GM18909 (cell line): Measurements from ENCODE around the gene UGCG.
"Not testable (repeated sequence)": the region's sequence is repeated elsewhere in the genome, so short reads cannot be mapped to it uniquely, and the experiment has no call there.

Experiments
- ATAC-seq: cut with Tn5 transposase; IDR thresholded peaks from one replicate; pipeline ENCODE4 v1.9.1; 2021; ENCODE audit warnings: mild to moderate bottlenecking; ENCODE audit not compliant: unreplicated experiment, poor library complexity

The UGCG gene

GRCh38 chr9:111895996-111896941 lies at the start of gene UGCG:
Gene UGCG (plus strand): TSS chr9:111896814. CDS start chr9:111897216, 402 bp downstream.
- ATAC-seq = peak; percentile 87

GRCh38 chr9:111851553-111851952 lies 45.1 kb upstream of the UGCG start:
- no peak for ATAC-seq

- ATAC-seq = no peak
Measured at GRCh38 chr9:111852291-111852690, 44.3 kb upstream of the UGCG start.

GRCh38 chr9:111853450-111853827 lies 43.2 kb upstream of the UGCG start:
- no peak for ATAC-seq

- ATAC-seq = no peak
Measured at GRCh38 chr9:111854799-111855198, 41.8 kb upstream of the UGCG start.

- ATAC-seq = no peak
Measured at GRCh38 chr9:111857555-111858211, 38.9 kb upstream of the UGCG start.

GRCh38 chr9:111860443-111860842 lies 36.2 kb upstream of the UGCG start:
- no peak for ATAC-seq

- no peak for ATAC-seq
Measured at GRCh38 chr9:111863636-111864035, 33.0 kb upstream of the UGCG start.

GRCh38 chr9:111866976-111867375 lies 29.6 kb upstream of the UGCG start:
- ATAC-seq = no peak

GRCh38 chr9:111868475-111868874 lies 28.1 kb upstream of the UGCG start:
- no peak for ATAC-seq

- ATAC-seq = peak; percentile 48
Measured at GRCh38 chr9:111870774-111871498, 25.7 kb upstream of the UGCG start.

- no peak for ATAC-seq
Measured at GRCh38 chr9:111871499-111871855, 25.1 kb upstream of the UGCG start.

GRCh38 chr9:111872886-111873285 lies 23.7 kb upstream of the UGCG start:
- no peak for ATAC-seq

GRCh38 chr9:111873901-111874300 lies 22.7 kb upstream of the UGCG start:
- ATAC-seq = no peak

GRCh38 chr9:111874500-111874899 lies 22.1 kb upstream of the UGCG start:
- no peak for ATAC-seq

- ATAC-seq = not testable (repeated sequence)
Measured at GRCh38 chr9:111875291-111875690, 21.3 kb upstream of the UGCG start.

GRCh38 chr9:111875691-111876090 lies 20.9 kb upstream of the UGCG start:
- ATAC-seq = not testable (repeated sequence)

GRCh38 chr9:111876179-111876578 lies 20.4 kb upstream of the UGCG start:
- no peak for ATAC-seq

GRCh38 chr9:111877420-111877819 lies 19.2 kb upstream of the UGCG start:
- ATAC-seq = no peak

GRCh38 chr9:111878946-111879345 lies 17.7 kb upstream of the UGCG start:
- no peak for ATAC-seq
